Fibroblast of mammary gland (primary cell): ENCODE measurements around the gene WDSUB1.

Source experiments
- DNase-seq: peaks from one replicate; pipeline ENCODE4 v3.0.0-alpha.2; 2010; ENCODE audit warnings: low read depth
- H3K4me3 ChIP-seq: 2 replicates; pipeline ENCODE4 v1.5.1; 2011; ENCODE audit warnings: low read depth, mild to moderate bottlenecking, low read length, moderate library complexity; ENCODE audit not compliant: control insufficient read depth
- CTCF ChIP-seq: conservative IDR thresholded peaks from 2 replicates; pipeline ENCODE4 v1.5.1; 2011; ENCODE audit warnings: low read depth, low read length, inconsistent platforms; ENCODE audit not compliant: control insufficient read depth, insufficient read depth

Gene WDSUB1

GRCh38 chr2:159230145-159230877, 56.2 kb downstream of the WDSUB1 start:
- DNase-seq: no peak
- H3K4me3 ChIP-seq: no peak overlapping the region
- TF ChIP-seq CTCF: no peak

- TF ChIP-seq CTCF: no peak
- DNase-seq: no peak
- H3K4me3 ChIP-seq: no peak overlapping the region
Measured at GRCh38 chr2:159229476-159230144, 56.9 kb downstream of the WDSUB1 start.

GRCh38 chr2:159228081-159228581, 58.4 kb downstream of the WDSUB1 start:
- DNase-seq: peak; percentile 36

GRCh38 chr2:159227467-159227866, 59.0 kb downstream of the WDSUB1 start:
- TF ChIP-seq CTCF: no peak
- no peak for DNase-seq
- H3K4me3 ChIP-seq: no peak overlapping the region

More at GRCh38 chr2:159228081-159228581, 58.4 kb downstream of the WDSUB1 start:
- no peak overlapping the region for H3K4me3 ChIP-seq
- no peak for TF ChIP-seq CTCF

- TF ChIP-seq CTCF: no peak
- no peak overlapping the region for H3K4me3 ChIP-seq
- no peak for DNase-seq
Measured at GRCh38 chr2:159226608-159227385, 59.7 kb downstream of the WDSUB1 start.

GRCh38 chr2:159226059-159226461, 60.4 kb downstream of the WDSUB1 start:
- peak; percentile 69 for DNase-seq

More at GRCh38 chr2:159226059-159226461, 60.4 kb downstream of the WDSUB1 start:
- TF ChIP-seq CTCF: no peak
- no peak overlapping the region for H3K4me3 ChIP-seq
